GM19397 (cell line): ENCODE measurements around the gene ME1.
A peak's percentile ranks its signal among the peaks of the same experiment; 100 is the strongest.
"Not testable (repeated sequence)": the region's sequence is repeated elsewhere in the genome, so short reads cannot be mapped to it uniquely, and the experiment has no call there.

Experiments
- ATAC-seq: cut with Tn5 transposase; IDR thresholded peaks from one replicate; pipeline ENCODE4 v1.9.1; 2021; ENCODE audit warnings: mild to moderate bottlenecking, moderate library complexity; ENCODE audit not compliant: unreplicated experiment

The ME1 gene

GRCh38 chr6:83430611-83431544, at the start of gene ME1:
Gene ME1 (minus strand): TSS chr6:83431051. CDS start chr6:83430954, 97 bp downstream.
- peak; percentile 89 for ATAC-seq

- no peak for ATAC-seq
Measured at GRCh38 chr6:83480470-83480869, 49.6 kb upstream of the ME1 start.

- ATAC-seq: no peak
Measured at GRCh38 chr6:83479389-83479788, 48.5 kb upstream of the ME1 start.

DNA sequence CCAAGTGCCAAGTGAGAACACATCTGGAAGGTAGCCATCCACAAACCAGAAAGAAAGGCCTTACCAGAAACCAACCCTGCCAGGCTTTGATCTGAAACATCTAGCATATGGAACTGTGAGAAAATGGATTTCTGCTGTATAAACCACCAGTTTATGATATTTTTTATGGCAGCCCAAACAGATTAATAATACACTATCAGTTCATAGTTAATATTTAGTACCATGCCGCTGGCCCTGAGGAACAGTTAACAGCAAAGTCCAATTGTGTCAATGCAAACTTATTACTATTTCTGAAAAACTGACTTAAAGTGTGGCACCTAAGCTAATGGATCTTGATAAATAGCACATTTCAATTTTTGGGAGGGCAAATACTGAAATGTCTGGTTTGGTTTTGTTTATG, 46.1 kb upstream of the ME1 start:
- ATAC-seq: no peak

DNA sequence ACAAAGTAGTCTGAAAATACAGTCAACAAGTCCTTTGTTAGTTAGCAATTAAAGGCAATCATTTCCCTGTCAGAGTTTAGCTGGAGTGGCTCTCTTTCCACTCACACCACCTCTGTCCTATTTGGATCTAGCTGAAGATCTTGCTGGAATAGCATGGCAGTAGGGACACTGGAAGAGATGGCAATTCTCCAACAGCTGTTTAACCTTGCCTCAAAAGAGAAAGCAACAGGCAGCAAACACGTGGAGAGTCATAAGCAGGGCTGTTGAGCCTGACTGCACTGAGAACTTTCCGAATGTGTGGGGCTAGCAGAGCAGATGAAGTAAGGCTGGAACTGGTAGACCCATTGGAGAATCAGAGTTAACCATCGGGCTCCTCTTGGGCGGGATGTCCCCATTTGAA, 43.5 kb upstream of the ME1 start:
- ATAC-seq: no peak

- ATAC-seq: no peak
Measured at GRCh38 chr6:83472767-83473166, 41.9 kb upstream of the ME1 start.

GRCh38 chr6:83470587-83470986, 39.7 kb upstream of the ME1 start:
- no peak for ATAC-seq

DNA sequence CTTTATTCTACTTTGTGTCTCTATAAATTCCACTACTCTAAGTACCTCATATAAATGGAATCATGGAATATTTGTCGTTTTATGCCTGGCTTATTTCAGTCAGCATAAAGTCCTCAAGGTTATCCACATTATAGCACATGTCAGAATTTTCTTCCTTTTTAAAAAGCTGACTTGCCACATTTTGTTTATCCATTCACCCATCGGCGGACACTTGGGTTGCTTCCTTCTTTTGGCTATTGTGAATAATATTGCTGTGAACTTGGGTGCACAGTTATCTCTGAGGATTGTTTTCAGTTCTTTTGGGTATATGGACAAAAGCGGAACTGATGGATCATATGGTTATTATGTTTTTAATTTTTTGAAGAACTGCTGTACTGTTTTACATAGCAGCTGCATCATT, 39.1 kb upstream of the ME1 start:
- ATAC-seq: no peak

DNA sequence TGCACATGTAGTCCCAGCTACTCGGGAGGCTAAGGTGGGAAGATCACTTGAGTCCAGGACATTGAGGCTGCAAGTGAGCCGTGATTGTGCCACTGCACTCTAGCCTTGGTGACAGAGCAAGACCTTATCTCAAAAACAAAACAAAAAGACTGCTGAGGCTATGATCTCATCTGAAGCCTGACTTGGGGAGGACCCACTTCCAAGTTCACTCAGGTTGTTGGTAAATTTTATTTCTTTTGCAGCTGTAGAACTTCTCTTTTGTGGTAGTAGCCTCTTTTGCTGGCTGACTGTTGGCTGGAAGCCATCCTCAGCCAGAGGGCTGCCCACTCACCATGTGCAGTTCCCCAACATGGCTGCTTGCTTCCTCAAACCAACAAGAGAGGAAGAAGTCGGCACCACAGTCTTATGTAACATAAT, 36.8 kb upstream of the ME1 start:
- no peak for ATAC-seq

GRCh38 chr6:83466328-83466727, 35.5 kb upstream of the ME1 start:
- ATAC-seq: no peak

DNA sequence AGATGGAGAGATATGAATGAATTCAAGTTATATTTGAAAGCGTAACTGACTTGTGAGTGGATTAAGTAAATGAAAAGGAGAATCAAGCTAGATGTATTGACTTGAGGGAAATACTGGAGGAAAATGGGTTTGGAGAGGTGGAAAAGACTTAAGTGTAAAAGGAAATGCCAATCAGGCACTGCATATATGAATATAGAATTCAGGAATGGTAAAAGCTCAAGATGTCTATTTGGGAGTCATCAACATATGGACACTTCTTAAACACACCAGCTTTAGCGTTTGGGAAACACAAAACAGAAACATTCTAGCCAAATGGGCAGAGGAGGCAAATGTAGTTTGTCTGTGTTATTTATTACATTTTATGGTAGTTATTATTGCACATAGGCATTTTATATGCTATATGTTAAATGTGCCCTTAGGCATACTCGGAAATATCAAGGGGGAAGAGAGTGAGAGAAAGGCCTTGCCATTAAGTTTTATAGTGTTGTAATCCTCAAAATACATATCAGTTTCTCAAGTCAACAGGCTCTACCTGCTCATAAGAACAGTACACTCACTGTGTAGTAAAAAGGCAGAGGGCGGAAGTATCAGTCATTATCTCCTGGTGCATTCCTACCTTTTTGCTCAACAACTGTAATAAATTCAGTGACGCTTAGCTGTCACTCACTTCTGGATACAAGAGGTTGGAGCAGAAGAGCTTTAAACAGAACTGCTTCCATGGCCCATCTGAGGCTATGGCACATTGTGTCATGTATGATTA, 33.7 kb upstream of the ME1 start:
- ATAC-seq: no peak

- ATAC-seq: no peak
Measured at GRCh38 chr6:83463886-83464285, 33.0 kb upstream of the ME1 start.

- no peak for ATAC-seq
Measured at GRCh38 chr6:83462524-83462923, 31.7 kb upstream of the ME1 start.

GRCh38 chr6:83461438-83461837, 30.6 kb upstream of the ME1 start:
- no peak for ATAC-seq

DNA sequence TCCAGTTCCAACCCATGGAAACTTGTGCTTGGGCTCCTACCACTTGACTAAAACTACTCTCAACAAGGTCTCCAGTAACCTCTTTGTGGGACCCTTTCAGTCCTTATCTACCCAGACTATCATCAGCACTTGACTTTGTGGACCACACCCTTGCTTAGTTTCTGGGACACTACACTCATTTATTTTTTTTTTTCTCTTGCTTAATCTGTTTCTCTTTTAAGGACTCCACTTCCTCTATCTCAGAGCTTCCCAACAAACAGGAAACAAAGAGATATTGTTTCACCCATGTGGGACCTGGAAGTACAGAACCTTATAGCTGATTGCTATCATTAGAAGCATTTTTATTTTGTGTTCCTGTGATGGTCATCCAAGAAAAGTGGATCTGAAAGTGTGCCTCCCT, 28.8 kb upstream of the ME1 start:
- ATAC-seq: no peak

DNA sequence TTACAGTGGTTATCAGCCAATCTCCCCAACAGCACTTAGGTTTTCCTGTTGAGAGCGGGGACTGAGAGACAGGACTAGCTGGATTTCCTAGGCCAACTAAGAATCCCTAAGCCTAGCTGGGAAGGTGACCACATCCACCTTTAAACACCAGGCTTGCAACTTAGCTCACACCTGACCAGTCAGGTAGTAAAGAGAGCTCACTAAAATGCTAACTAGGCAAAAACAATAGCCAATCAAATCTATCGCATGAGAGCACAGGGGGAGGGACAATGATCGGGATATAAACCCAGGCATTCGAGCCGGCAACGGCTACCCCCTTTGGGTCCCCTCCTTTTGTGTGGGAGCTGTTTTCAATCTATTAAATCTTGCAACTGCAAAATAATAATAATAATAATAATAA, 19.2 kb upstream of the ME1 start:
- ATAC-seq: not testable (repeated sequence)

DNA sequence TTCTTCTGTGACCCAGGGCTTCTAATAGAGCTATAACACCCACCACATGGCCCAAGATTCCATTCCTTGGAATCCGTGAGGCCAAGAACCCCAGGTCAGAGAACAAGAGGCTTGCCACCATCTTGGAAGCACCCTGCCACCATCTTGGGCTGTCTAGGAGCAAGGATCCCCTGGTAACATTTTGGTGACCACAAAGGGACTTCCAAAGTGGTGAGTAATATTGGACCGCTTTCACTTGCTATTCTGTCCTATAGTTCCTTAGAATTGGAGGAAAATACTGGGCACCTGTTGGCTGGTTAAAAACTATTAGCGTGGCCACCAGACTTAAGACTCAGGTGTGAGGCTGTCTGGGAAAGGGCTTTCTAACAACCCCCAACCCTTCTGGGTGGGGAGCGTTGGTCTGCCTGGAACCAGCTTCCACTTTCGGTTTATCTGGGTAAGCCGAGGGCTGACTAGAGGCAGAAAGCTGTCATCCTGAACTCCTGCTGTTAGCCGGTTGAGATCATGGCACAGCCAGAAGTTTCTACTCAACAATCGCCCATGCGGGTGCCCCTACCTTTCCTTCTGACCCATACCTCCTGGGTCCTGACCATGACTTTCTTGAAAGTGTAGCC, 13.3 kb upstream of the ME1 start:
- ATAC-seq: not testable (repeated sequence)

- no peak for ATAC-seq
Measured at GRCh38 chr6:83443516-83443915, 12.7 kb upstream of the ME1 start.

DNA sequence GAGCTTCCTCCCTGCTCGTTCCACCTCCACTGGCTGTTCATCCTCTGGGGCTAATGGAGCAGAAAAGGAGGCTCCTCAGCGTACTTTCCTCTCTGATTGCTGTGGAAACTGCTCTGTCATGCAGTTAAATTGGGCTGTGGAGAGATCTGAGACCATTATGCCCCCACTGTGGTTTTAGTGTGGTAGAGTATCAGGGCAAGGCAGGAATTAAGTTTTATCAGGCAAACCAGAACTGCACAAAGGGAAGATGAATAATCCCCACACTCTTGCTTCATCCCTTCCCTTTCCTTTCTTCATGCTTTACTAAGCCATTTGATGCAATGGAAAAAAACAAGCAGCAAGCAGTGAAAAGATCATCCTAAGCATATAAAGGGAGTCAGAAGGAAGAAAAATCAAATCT, 11.9 kb upstream of the ME1 start:
- no peak for ATAC-seq

- no peak for ATAC-seq
Measured at GRCh38 chr6:83439201-83439600, 8.3 kb upstream of the ME1 start.

DNA sequence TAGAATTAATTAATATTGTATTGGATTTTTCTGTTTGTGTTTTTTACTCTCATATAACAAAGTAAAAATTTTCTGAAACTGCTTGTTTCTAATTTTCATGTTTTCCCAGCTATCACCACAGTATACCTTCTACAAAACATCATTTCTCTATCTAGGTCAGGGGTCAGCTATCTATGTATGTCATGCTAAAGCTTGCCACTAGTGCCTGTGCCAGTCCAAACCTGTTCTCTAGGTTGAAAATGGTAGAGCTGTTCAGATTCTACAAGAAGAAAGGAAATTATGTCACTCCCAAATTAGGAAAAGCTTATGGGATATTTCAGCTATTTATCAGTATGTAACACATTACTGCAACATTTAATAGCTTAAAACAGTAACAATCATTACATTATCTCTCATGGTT, 5.8 kb upstream of the ME1 start:
- ATAC-seq: no peak

GRCh38 chr6:83433177-83433576, 2.3 kb upstream of the ME1 start:
- ATAC-seq: no peak
